ENCODE data around the gene CEND1. TPM values are rescaled to one million over a fixed set of nuclear protein-coding genes. Genes with fewer than 3 reads are reported as not detected.
"Not testable (repeated sequence)": the region's sequence is repeated elsewhere in the genome, so short reads cannot be mapped to it uniquely, and the experiment has no call there.

The CEND1 gene
- total RNA-seq, 1 experiment from 2014 or later, result 19.8 TPM

GRCh38 chr11:748007-748359 lies 41.9 kb downstream of the CEND1 start:
- Histone ChIP-seq H3K79me2 (ENCODE audit: low read length) (peaks cover 55% of the 10 kb centered on the region), H3K9me3 (ENCODE audit: low read length) (no peaks in the 10 kb centered on the region), H3K4me1 (ENCODE audit: low read length) (peaks cover 19% of the 10 kb centered on the region), H3K9ac (ENCODE audit: low read length) (peak overlapping the region; percentile 98), H3K4me2 (ENCODE audit: low read depth, low read length, poor library complexity, severe bottlenecking) (peak overlapping the region; percentile 98), H3K27ac (ENCODE audit: low read length) (peak overlapping the region; percentile 75), H3K4me3 (ENCODE audit: low read length) (peak overlapping the region; percentile 94), H3K9me2 (replicated peaks; ENCODE audit: insufficient read depth, low read length) (no peaks in the 10 kb centered on the region), H3K36me3 (ENCODE audit: insufficient read depth, low read length) (no peaks in the 10 kb centered on the region; the same call in 1 of the 2 replicates), H2AFZ (ENCODE audit: low read length) (peak overlapping the region; percentile 21; the same call in 1 of the 2 replicates), H3K27me3 (ENCODE audit: low read length) (no peaks in the 10 kb centered on the region), H4K20me1 (ENCODE audit: insufficient read depth, low read depth, low read length) (peaks cover 6% of the 10 kb centered on the region; the same call in 1 of the 2 replicates)
- peak; percentile 55 for DNase-seq

- peaks cover 49% of the 10 kb centered on the region for H3K79me2 ChIP-seq (ENCODE audit: low read length)
- DNase-seq, result peak; percentile 95
- peak within 1 kb of the TSS; percentile 97 for H2AFZ ChIP-seq (ENCODE audit: low read length)
- H3K27me3 ChIP-seq (ENCODE audit: low read length), result no peaks in the 10 kb centered on the region
- H4K20me1 ChIP-seq (ENCODE audit: insufficient read depth, low read depth, low read length), result peaks cover under 1% of the 10 kb centered on the region; the same call in 1 of the 2 replicates
- H3K27ac ChIP-seq (ENCODE audit: low read length), result peak within 1 kb of the TSS; percentile 75
- H3K4me3 ChIP-seq (ENCODE audit: low read length), result peak within 1 kb of the TSS; percentile 94
- H3K9me3 ChIP-seq (ENCODE audit: low read length), result no peaks in the 10 kb centered on the region
- H3K4me2 ChIP-seq (ENCODE audit: low read depth, low read length, poor library complexity, severe bottlenecking), result peak within 1 kb of the TSS; percentile 98
- no peaks in the 10 kb centered on the region for H3K9me2 ChIP-seq (replicated peaks; ENCODE audit: insufficient read depth, low read length)
- H3K4me1 ChIP-seq (ENCODE audit: low read length), result peaks cover 19% of the 10 kb centered on the region
- H3K36me3 ChIP-seq (ENCODE audit: insufficient read depth, low read length), result no peaks in the 10 kb centered on the region; the same call in 1 of the 2 replicates
- H3K9ac ChIP-seq (ENCODE audit: low read length), result peak within 1 kb of the TSS; percentile 98
Observed at GRCh38 chr11:747158-748006, 42.5 kb downstream of the CEND1 start, which contains the start of gene TALDO1. Gene TALDO1, plus strand, starts transcription at chr11:747464. Its CDS starts 18 bp downstream, at chr11:747482.

- H3K36me3 ChIP-seq (ENCODE audit: insufficient read depth, low read length), result no peaks in the 10 kb centered on the region; the same call in 1 of the 2 replicates
- H3K9ac ChIP-seq (ENCODE audit: low read length), result peak overlapping the region; percentile 98
- peak overlapping the region; percentile 97 for H2AFZ ChIP-seq (ENCODE audit: low read length)
- peak; percentile 64 for DNase-seq
- H3K27me3 ChIP-seq (ENCODE audit: low read length), result no peaks in the 10 kb centered on the region
- H3K4me3 ChIP-seq (ENCODE audit: low read length), result peak overlapping the region; percentile 94
- peaks cover 42% of the 10 kb centered on the region for H3K79me2 ChIP-seq (ENCODE audit: low read length)
- H4K20me1 ChIP-seq (ENCODE audit: insufficient read depth, low read depth, low read length), result no peaks in the 10 kb centered on the region; the same call in 1 of the 2 replicates
- H3K4me2 ChIP-seq (ENCODE audit: low read depth, low read length, poor library complexity, severe bottlenecking), result peak overlapping the region; percentile 98
- no peaks in the 10 kb centered on the region for H3K9me3 ChIP-seq (ENCODE audit: low read length)
- H3K4me1 ChIP-seq (ENCODE audit: low read length), result peaks cover 19% of the 10 kb centered on the region
- H3K27ac ChIP-seq (ENCODE audit: low read length), result no peak overlapping the region
- H3K9me2 ChIP-seq (replicated peaks; ENCODE audit: insufficient read depth, low read length), result no peaks in the 10 kb centered on the region
Observed at GRCh38 chr11:746289-747157, 43.4 kb downstream of the CEND1 start.

- H2AFZ ChIP-seq (ENCODE audit: low read length), result no peak overlapping the region
- peaks cover 19% of the 10 kb centered on the region for H3K4me1 ChIP-seq (ENCODE audit: low read length)
- H3K79me2 ChIP-seq (ENCODE audit: low read length), result peaks cover 32% of the 10 kb centered on the region
- H3K36me3 ChIP-seq (ENCODE audit: insufficient read depth, low read length), result no peaks in the 10 kb centered on the region; the same call in 1 of the 2 replicates
- H3K4me3 ChIP-seq (ENCODE audit: low read length), result no peak overlapping the region
- H3K4me2 ChIP-seq (ENCODE audit: low read depth, low read length, poor library complexity, severe bottlenecking), result no peak overlapping the region
- no peak for DNase-seq
- H3K27me3 ChIP-seq (ENCODE audit: low read length), result no peaks in the 10 kb centered on the region
- no peaks in the 10 kb centered on the region; the same call in 1 of the 2 replicates for H4K20me1 ChIP-seq (ENCODE audit: insufficient read depth, low read depth, low read length)
- no peak overlapping the region for H3K27ac ChIP-seq (ENCODE audit: low read length)
- H3K9me2 ChIP-seq (replicated peaks; ENCODE audit: insufficient read depth, low read length), result no peaks in the 10 kb centered on the region
- H3K9me3 ChIP-seq (ENCODE audit: low read length), result no peaks in the 10 kb centered on the region
- H3K9ac ChIP-seq (ENCODE audit: low read length), result no peak overlapping the region
Observed at GRCh38 chr11:745428-745827, 44.5 kb downstream of the CEND1 start.

GRCh38 chr11:742571-743201 lies 47.2 kb downstream of the CEND1 start:
- H3K36me3 ChIP-seq (ENCODE audit: insufficient read depth, low read length), result no peaks in the 10 kb centered on the region
- H3K9me3 ChIP-seq (ENCODE audit: low read length), result no peaks in the 10 kb centered on the region
- no peak overlapping the region for H3K27ac ChIP-seq (ENCODE audit: low read length)
- no peaks in the 10 kb centered on the region; the same call in 1 of the 2 replicates for H4K20me1 ChIP-seq (ENCODE audit: insufficient read depth, low read depth, low read length)
- no peaks in the 10 kb centered on the region for H3K27me3 ChIP-seq (ENCODE audit: low read length)
- H3K4me3 ChIP-seq (ENCODE audit: low read length), result no peak overlapping the region
- H3K79me2 ChIP-seq (ENCODE audit: low read length), result peaks cover 5% of the 10 kb centered on the region
- H3K4me2 ChIP-seq (ENCODE audit: low read depth, low read length, poor library complexity, severe bottlenecking), result no peak overlapping the region
- no peak overlapping the region for H3K9ac ChIP-seq (ENCODE audit: low read length)
- H3K4me1 ChIP-seq (ENCODE audit: low read length), result peaks cover 8% of the 10 kb centered on the region
- H3K9me2 ChIP-seq (replicated peaks; ENCODE audit: insufficient read depth, low read length), result no peaks in the 10 kb centered on the region
- DNase-seq, result no peak
- no peak overlapping the region for H2AFZ ChIP-seq (ENCODE audit: low read length)

GRCh38 chr11:742156-742546 lies 47.7 kb downstream of the CEND1 start:
- no peaks in the 10 kb centered on the region for H3K36me3 ChIP-seq (ENCODE audit: insufficient read depth, low read length)
- no peak for DNase-seq
- H2AFZ ChIP-seq (ENCODE audit: low read length), result no peak overlapping the region
- peaks cover 8% of the 10 kb centered on the region for H3K4me1 ChIP-seq (ENCODE audit: low read length)
- H3K27me3 ChIP-seq (ENCODE audit: low read length), result no peaks in the 10 kb centered on the region
- no peak overlapping the region for H3K27ac ChIP-seq (ENCODE audit: low read length)
- no peak overlapping the region for H3K9ac ChIP-seq (ENCODE audit: low read length)
- H3K79me2 ChIP-seq (ENCODE audit: low read length), result no peaks in the 10 kb centered on the region
- H3K4me3 ChIP-seq (ENCODE audit: low read length), result no peak overlapping the region
- no peak overlapping the region for H3K4me2 ChIP-seq (ENCODE audit: low read depth, low read length, poor library complexity, severe bottlenecking)
- no peaks in the 10 kb centered on the region for H4K20me1 ChIP-seq (ENCODE audit: insufficient read depth, low read depth, low read length)
- no peaks in the 10 kb centered on the region for H3K9me3 ChIP-seq (ENCODE audit: low read length)
- H3K9me2 ChIP-seq (replicated peaks; ENCODE audit: insufficient read depth, low read length), result no peaks in the 10 kb centered on the region

GRCh38 chr11:737899-738298 lies 52.0 kb downstream of the CEND1 start:
- H4K20me1 ChIP-seq (ENCODE audit: insufficient read depth, low read depth, low read length); H3K36me3 ChIP-seq (ENCODE audit: insufficient read depth, low read length); H3K27ac ChIP-seq (ENCODE audit: low read length); DNase-seq; H3K4me2 ChIP-seq (ENCODE audit: low read depth, low read length, poor library complexity, severe bottlenecking); H3K4me3 ChIP-seq (ENCODE audit: low read length); H3K9me3 ChIP-seq (ENCODE audit: low read length); H3K9ac ChIP-seq (ENCODE audit: low read length); H3K4me1 ChIP-seq (ENCODE audit: low read length); H3K27me3 ChIP-seq (ENCODE audit: low read length); H2AFZ ChIP-seq (ENCODE audit: low read length); H3K9me2 ChIP-seq (replicated peaks; ENCODE audit: insufficient read depth, low read length); H3K79me2 ChIP-seq (ENCODE audit: low read length): not testable (repeated sequence)
